ENCODE measurements around the gene GALNT9. TPM values are rescaled to one million over a fixed set of nuclear protein-coding genes. Genes with fewer than 3 reads are reported as not detected.

Gene GALNT9
- total and polyA plus RNA-seq, 12 donors: 0.01 to 0.19 TPM; not detected in 10

GRCh38 chr12:132275110-132275531 lies 54.3 kb downstream of the GALNT9 start:
- WGBS, 2 donors: 54 to 60% methylated on average over 13 of the region's 13 CpGs
- H3K27ac ChIP-seq: no peak overlapping the region
- intact Hi-C loops (cut with DNase I): no loop called here
- no peaks in the 10 kb centered on the region for H3K9me3 ChIP-seq
- H3K4me3 ChIP-seq: no peak overlapping the region
- H3K4me1 ChIP-seq: no peaks in the 10 kb centered on the region
- peak in 1 of 2 donors; percentile 4 for DNase-seq
- TF ChIP-seq CTCF (IDR thresholded peaks at IDR 0.05): no peak
- H3K36me3 ChIP-seq: no peaks in the 10 kb centered on the region
- H3K27me3 ChIP-seq: peaks cover 10 to 92% (median 79%) of the 10 kb centered on the region in 7 donors
- no peak for ATAC-seq

- no peaks in the 10 kb centered on the region for H3K9me3 ChIP-seq
- ATAC-seq: no peak
- no peak for TF ChIP-seq CTCF (IDR thresholded peaks at IDR 0.05)
- peak in 1 of 2 donors; percentile 1 for DNase-seq
- no peak overlapping the region for H3K4me3 ChIP-seq
- intact Hi-C loops (cut with DNase I): no loop called here
- WGBS, 2 donors: 77 to 79% methylated on average over 11 of the region's 11 CpGs
- peaks cover 10 to 85% (median 73%) of the 10 kb centered on the region in 7 donors for H3K27me3 ChIP-seq
- no peaks in the 10 kb centered on the region for H3K4me1 ChIP-seq
- H3K36me3 ChIP-seq: no peaks in the 10 kb centered on the region
- H3K27ac ChIP-seq: no peak overlapping the region
These were observed 55.4 kb downstream of the GALNT9 start for GRCh38 chr12:132273992-132274334.

- TF ChIP-seq CTCF (IDR thresholded peaks at IDR 0.05): no peak
- H3K27ac ChIP-seq: no peak overlapping the region
- no peak overlapping the region for H3K4me3 ChIP-seq
- no peaks in the 10 kb centered on the region for H3K36me3 ChIP-seq
- no peak for ATAC-seq
- peaks cover 8 to 78% (median 68%) of the 10 kb centered on the region in 7 donors for H3K27me3 ChIP-seq
- no peaks in the 10 kb centered on the region for H3K4me1 ChIP-seq
- intact Hi-C loops (cut with DNase I): no loop called here
- DNase-seq: no peak
- no peaks in the 10 kb centered on the region for H3K9me3 ChIP-seq
- WGBS, 2 donors: 82 to 86% methylated on average over 17 of the region's 17 CpGs
These were observed 56.7 kb downstream of the GALNT9 start for GRCh38 chr12:132272711-132273110.

GRCh38 chr12:132271755-132272092 lies 57.7 kb downstream of the GALNT9 start:
- no peak overlapping the region for H3K4me3 ChIP-seq
- ATAC-seq (no peak), DNase-seq (no peak)
- no peak overlapping the region for H3K27ac ChIP-seq
- no peaks in the 10 kb centered on the region for H3K4me1 ChIP-seq
- intact Hi-C loops (cut with DNase I): no loop called here
- H3K9me3 ChIP-seq: no peaks in the 10 kb centered on the region
- H3K36me3 ChIP-seq: no peaks in the 10 kb centered on the region
- peaks cover 0 to 72% (median 58%) of the 10 kb centered on the region in 7 donors for H3K27me3 ChIP-seq
- no peak for TF ChIP-seq CTCF (IDR thresholded peaks at IDR 0.05)
- 69 to 73% methylated on average over 23 of the region's 23 CpGs for WGBS, 2 donors

Measured in heart right ventricle (tissue), 16 donors.